ENCODE measurements around the gene ZNF385C. TPM values are rescaled to one million over a fixed set of nuclear protein-coding genes. Genes with fewer than 3 reads are reported as not detected.
A peak's percentile ranks its signal among the peaks of the same experiment; 100 is the strongest.
"Not testable (repeated sequence)": the region's sequence is repeated elsewhere in the genome, so short reads cannot be mapped to it uniquely, and the experiment has no call there.

The ZNF385C gene
- total RNA-seq (ENCODE audit: insufficient read depth, low replicate concordance) = 1.2 TPM

- DNase-seq (ENCODE audit: low spot score) = no peak
Measured at GRCh38 chr17:42097691-42098631, at the start of gene ZNF385C. Gene ZNF385C (minus strand): TSS chr17:42098473. CDS start chr17:42063056, 35,417 bp downstream.

DNA sequence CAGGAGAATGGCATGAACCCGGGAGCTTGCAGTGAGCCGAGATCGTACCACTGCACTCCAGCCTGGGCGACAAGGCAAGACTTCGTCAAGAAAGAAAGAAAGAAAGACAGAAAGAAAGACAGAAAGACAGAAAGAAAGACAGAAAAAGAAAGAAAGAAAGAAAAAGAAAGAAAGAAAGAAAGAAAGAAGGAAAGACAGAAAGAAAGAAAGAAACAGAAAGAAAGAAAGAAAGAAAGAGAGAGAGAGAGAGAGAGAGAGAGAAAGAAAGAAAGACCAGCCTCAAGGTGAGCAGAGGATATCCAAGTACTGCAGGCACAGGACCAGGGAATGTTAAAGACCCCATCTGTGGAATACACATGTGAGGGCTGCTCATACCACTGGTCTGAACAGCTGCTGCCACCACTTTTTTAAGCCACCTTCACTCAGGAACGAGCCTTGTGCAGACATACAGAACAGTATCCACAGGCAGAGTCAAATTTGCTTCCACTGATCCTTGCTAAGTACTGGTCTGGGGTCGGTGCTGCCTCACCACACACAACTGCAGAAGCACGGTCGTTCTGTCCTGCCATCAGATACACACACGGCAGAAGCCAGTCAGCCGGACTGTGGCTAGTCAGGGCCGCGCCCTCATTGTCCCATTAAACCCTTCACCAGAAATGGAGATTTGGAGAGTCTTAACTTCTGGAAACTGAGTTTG lies 48.8 kb upstream of the ZNF385C start:
- no peak for DNase-seq (ENCODE audit: low spot score)

GRCh38 chr17:42143138-42143537 lies 44.9 kb upstream of the ZNF385C start:
- not testable (repeated sequence) for DNase-seq (ENCODE audit: low spot score)

GRCh38 chr17:42142371-42142896 lies 44.2 kb upstream of the ZNF385C start:
- DNase-seq (ENCODE audit: low spot score) = peak; percentile 33

- no peak for DNase-seq (ENCODE audit: low spot score)
Measured at GRCh38 chr17:42141382-42141781, 43.1 kb upstream of the ZNF385C start.

GRCh38 chr17:42140690-42141089 lies 42.4 kb upstream of the ZNF385C start:
- DNase-seq (ENCODE audit: low spot score) = not testable (repeated sequence)

GRCh38 chr17:42138749-42139492 lies 40.6 kb upstream of the ZNF385C start:
- DNase-seq (ENCODE audit: low spot score) = peak; percentile 75

- DNase-seq (ENCODE audit: low spot score) = no peak
Measured at GRCh38 chr17:42136654-42137051, 38.4 kb upstream of the ZNF385C start.

GRCh38 chr17:42135664-42136653 lies 37.7 kb upstream of the ZNF385C start:
- no peak for DNase-seq (ENCODE audit: low spot score)

DNA sequence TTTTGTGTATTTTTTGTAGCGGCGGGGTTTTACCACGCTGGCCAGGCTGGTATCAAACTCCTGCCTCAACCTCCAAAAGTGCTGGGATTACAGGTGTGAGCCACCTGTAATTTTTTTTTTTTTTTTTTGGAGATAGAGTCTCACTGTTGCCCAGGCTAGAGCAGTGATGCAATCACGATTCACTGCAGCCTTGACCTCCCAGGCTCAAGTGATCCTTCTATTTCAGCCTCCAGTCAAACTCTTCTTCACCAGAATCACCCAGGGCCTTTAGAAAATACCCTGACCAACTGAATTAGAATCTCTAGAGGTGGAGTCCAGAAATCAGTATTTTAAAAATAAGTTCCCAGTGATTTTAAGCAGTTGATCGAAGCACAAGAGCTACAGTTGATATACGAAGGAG lies 36.9 kb upstream of the ZNF385C start:
- DNase-seq (ENCODE audit: low spot score) = no peak

GRCh38 chr17:42133461-42134041 lies 35.3 kb upstream of the ZNF385C start:
- DNase-seq (ENCODE audit: low spot score) = no peak

- no peak for DNase-seq (ENCODE audit: low spot score)
Measured at GRCh38 chr17:42132941-42133340, 34.7 kb upstream of the ZNF385C start.

GRCh38 chr17:42131981-42132432 lies 33.7 kb upstream of the ZNF385C start:
- DNase-seq (ENCODE audit: low spot score) = no peak

DNA sequence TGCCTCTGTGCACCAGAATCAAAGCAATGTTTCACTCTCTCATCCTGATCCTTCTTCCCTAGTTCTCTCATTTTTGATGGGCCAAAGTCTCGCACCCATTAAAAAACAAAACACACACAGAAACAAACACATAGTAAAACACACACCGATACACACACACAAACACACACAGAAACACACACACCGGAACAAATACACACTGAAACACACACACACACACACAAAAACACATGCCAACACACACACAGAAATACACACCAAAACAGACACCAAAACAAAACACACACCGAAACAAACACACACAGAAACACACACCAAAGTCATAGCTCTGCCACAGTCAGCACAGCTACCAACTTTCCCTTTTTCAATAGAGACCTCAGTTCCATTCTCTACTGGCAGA lies 33.0 kb upstream of the ZNF385C start:
- DNase-seq (ENCODE audit: low spot score) = no peak

- no peak for DNase-seq (ENCODE audit: low spot score)
Measured at GRCh38 chr17:42130310-42130936, 32.1 kb upstream of the ZNF385C start.

- no peak for DNase-seq (ENCODE audit: low spot score)
Measured at GRCh38 chr17:42129109-42129837, 31.0 kb upstream of the ZNF385C start.

GRCh38 chr17:42127414-42127813 lies 29.1 kb upstream of the ZNF385C start:
- DNase-seq (ENCODE audit: low spot score) = no peak

DNA sequence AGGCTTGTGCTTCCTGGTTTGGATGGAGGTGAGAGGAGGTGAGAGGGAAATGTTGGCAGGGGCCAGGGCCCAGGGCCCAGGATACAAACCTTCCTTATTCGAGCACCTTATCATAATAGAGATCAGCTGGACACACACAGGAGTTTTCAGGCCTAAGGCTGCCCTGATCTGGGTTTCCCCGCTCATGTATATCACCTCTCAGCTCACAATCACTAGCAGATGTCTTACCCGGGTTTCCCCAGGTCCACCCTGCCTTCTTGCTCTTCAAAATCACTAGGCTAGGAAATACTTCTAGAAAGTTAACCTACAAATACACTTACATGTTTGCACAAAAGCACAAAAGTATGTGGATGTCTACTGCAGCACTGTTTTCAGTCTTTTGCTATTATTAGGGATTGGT lies 28.6 kb upstream of the ZNF385C start:
- no peak for DNase-seq (ENCODE audit: low spot score)

DNA sequence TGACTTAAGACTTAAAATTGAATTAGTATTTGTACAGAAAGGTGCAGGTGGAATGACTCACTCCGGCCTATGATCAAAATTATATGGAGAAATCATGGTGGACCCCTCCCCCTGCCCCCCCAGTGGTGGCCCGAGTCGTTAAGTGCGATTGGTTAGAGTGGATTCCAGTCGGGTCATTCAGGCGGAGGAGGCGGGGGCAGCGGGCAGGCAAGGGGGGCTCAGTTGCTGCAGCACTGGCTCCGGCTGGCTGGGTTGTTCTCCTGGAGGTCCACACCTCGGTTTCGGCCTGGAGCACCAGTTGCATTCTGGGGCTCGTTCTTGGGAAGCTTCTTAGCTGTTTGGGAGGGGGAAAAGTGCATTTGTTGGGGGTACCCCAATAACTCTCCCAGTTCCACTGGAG lies 27.3 kb upstream of the ZNF385C start:
- no peak for DNase-seq (ENCODE audit: low spot score)

All from umbilical cord (tissue), 2 donors.